ENCODE results near the gene DPY30. TPM values are rescaled to one million over a fixed set of nuclear protein-coding genes. Genes with fewer than 3 reads are reported as not detected.

DPY30 gene
- total RNA-seq, 4 donors from 2014 or later, result 53.4 to 88.1 (median 70.2) TPM

GRCh38 chr2:31980674-31981356 lies 58.8 kb downstream of the DPY30 start:
- peaks cover 0 to 17% (median 0%) of the 10 kb centered on the region in 3 donors for H3K4me1 ChIP-seq
- no peak for TF ChIP-seq POLR2AphosphoS5 (IDR thresholded peaks at IDR 0.05)
- no peak for TF ChIP-seq EP300 (IDR thresholded peaks at IDR 0.05)
- TF ChIP-seq POLR2A (IDR thresholded peaks at IDR 0.05), result no peak
- TF ChIP-seq, protein P1, sequence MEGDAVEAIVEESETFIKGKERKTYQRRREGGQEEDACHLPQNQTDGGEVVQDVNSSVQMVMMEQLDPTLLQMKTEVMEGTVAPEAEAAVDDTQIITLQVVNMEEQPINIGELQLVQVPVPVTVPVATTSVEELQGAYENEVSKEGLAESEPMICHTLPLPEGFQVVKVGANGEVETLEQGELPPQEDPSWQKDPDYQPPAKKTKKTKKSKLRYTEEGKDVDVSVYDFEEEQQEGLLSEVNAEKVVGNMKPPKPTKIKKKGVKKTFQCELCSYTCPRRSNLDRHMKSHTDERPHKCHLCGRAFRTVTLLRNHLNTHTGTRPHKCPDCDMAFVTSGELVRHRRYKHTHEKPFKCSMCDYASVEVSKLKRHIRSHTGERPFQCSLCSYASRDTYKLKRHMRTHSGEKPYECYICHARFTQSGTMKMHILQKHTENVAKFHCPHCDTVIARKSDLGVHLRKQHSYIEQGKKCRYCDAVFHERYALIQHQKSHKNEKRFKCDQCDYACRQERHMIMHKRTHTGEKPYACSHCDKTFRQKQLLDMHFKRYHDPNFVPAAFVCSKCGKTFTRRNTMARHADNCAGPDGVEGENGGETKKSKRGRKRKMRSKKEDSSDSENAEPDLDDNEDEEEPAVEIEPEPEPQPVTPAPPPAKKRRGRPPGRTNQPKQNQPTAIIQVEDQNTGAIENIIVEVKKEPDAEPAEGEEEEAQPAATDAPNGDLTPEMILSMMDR (IDR thresholded peaks at IDR 0.05), result no peak
- no peaks in the 10 kb centered on the region for H3K36me3 ChIP-seq
- H3K27me3 ChIP-seq, result no peaks in the 10 kb centered on the region
- WGBS, 2 donors (ENCODE audit: low coverage in 1 of 2), result 53 to 61% methylated on average over 4 to 6 of the region's 6 CpGs
- no peaks in the 10 kb centered on the region for H3K9me3 ChIP-seq
- no peak for ATAC-seq
- H3K27ac ChIP-seq, result no peak overlapping the region
- H3K4me3 ChIP-seq, result no peak overlapping the region

DNA sequence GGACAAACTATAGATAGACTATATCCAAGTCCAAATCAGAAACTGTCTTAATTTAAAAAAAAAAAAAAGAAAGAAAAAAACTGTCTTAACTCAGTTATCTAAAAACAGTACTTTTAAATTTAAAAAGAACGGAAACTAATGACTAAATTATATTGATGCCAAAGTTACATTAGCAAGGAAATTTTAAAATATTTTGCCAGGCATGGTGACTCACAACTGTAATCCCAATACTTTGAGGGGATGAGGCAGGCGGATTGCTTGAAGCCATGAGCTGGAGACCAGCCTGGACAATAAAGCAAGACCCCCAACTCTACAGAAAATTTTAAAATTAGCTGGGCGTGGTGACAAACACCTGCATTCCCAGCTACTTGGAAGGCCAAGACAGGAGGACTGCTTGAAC lies 59.6 kb downstream of the DPY30 start:
- H3K4me1 ChIP-seq, result peaks cover 0 to 17% (median 0%) of the 10 kb centered on the region in 3 donors
- no peaks in the 10 kb centered on the region for H3K9me3 ChIP-seq
- H3K36me3 ChIP-seq, result no peaks in the 10 kb centered on the region
- H3K27me3 ChIP-seq, result no peaks in the 10 kb centered on the region
- no peak overlapping the region for H3K4me3 ChIP-seq
- no peak overlapping the region for H3K27ac ChIP-seq
- WGBS, 2 donors (ENCODE audit: low coverage in 1 of 2), result 54 to 75% methylated on average over 3 of the region's 3 CpGs
- TF ChIP-seq EP300 (IDR thresholded peaks at IDR 0.05) (no peak), POLR2AphosphoS5 (IDR thresholded peaks at IDR 0.05) (no peak), POLR2A (IDR thresholded peaks at IDR 0.05) (no peak)
- TF ChIP-seq, protein P1 (IDR thresholded peaks at IDR 0.05), result no peak
- ATAC-seq, result no peak

- Histone ChIP-seq H3K4me3 (no peak overlapping the region), H3K27me3 (no peaks in the 10 kb centered on the region), H3K4me1 (peaks cover 0 to 17% (median 0%) of the 10 kb centered on the region in 3 donors), H3K36me3 (no peaks in the 10 kb centered on the region), H3K9me3 (no peaks in the 10 kb centered on the region), H3K27ac (no peak overlapping the region)
- WGBS, 2 donors (ENCODE audit: low coverage in 1 of 2), result 89 to 93% methylated on average over 3 of the region's 3 CpGs
- TF ChIP-seq EP300 (IDR thresholded peaks at IDR 0.05), result no peak
- TF ChIP-seq POLR2AphosphoS5 (IDR thresholded peaks at IDR 0.05), result no peak
- TF ChIP-seq, protein P1 (IDR thresholded peaks at IDR 0.05), result no peak
- TF ChIP-seq POLR2A (IDR thresholded peaks at IDR 0.05), result no peak
- no peak for ATAC-seq
These were observed 60.6 kb downstream of the DPY30 start for GRCh38 chr2:31979018-31979417.

- ATAC-seq, result no peak
- TF ChIP-seq EP300 (IDR thresholded peaks at IDR 0.05) (no peak), POLR2AphosphoS5 (IDR thresholded peaks at IDR 0.05) (no peak)
- no peak overlapping the region for H3K4me3 ChIP-seq
- H3K36me3 ChIP-seq, result no peaks in the 10 kb centered on the region
- no peak overlapping the region for H3K27ac ChIP-seq
- peaks cover 0 to 17% (median 0%) of the 10 kb centered on the region in 3 donors for H3K4me1 ChIP-seq
- H3K27me3 ChIP-seq, result no peaks in the 10 kb centered on the region
- 95 to 100% methylated on average over 6 of the region's 6 CpGs for WGBS, 2 donors (ENCODE audit: low coverage in 1 of 2)
- H3K9me3 ChIP-seq, result no peaks in the 10 kb centered on the region
These were observed 61.2 kb downstream of the DPY30 start for GRCh38 chr2:31978436-31978835.

Other genes starting within 250 kb of the DPY30 start
- 10 to 100 TPM; 24.4 to 42.2 (median 30.9) TPM for gene MEMO1, start 28.8 kb downstream of the DPY30 start, total RNA-seq
- gene SPAST, start 23.8 kb upstream of the DPY30 start, total RNA-seq, result 10 to 100 TPM; 14.7 to 24.6 (median 15.6) TPM
- gene SLC30A6, start 126.1 kb upstream of the DPY30 start, total RNA-seq, result 10 to 100 TPM; 14.5 to 20.1 (median 16.1) TPM
- 1 to 10 TPM in 2 of 4 donors, under 1 TPM in 2; 0.31 to 2.2 (median 1.3) TPM for gene NLRC4, start 225.1 kb upstream of the DPY30 start, total RNA-seq
- 10 to 100 TPM; 21.3 to 48.3 (median 33.6) TPM for gene YIPF4, start 238.1 kb upstream of the DPY30 start, total RNA-seq